K562 (cell line): Measurements from ENCODE around the gene DIP2C. TPM values are rescaled to one million over a fixed set of nuclear protein-coding genes. Genes with fewer than 3 reads are reported as not detected.
"Not testable (repeated sequence)": the region's sequence is repeated elsewhere in the genome, so short reads cannot be mapped to it uniquely, and the experiment has no call there.

Experiments
- ATAC-seq: fragments of 200-7000 bp; cut with Tn5 transposase; 3 replicates; pipeline ENCODE4 v1.9.1; 2020; ENCODE audit warnings: moderate library complexity
- BruUV-seq: library from RNA; stranded (reverse); fragments of 400-500 nt; replicated peaks from 2 replicates; lab custom pipeline; 2021; lab: Mats Ljungman, UMichigan
- CTCF ChIA-PET: fragments of 300-600 bp; formaldehyde crosslinking; extraction: SDS; loops from one replicate; lab custom pipeline; 2021; ENCODE audit warnings: low intra/inter-chr PET ratio; lab: Yijun Ruan, JAX
- POLR2A ChIA-PET: fragments of 300-600, 350-650 bp; sonication (Branson Sonifier 250); formaldehyde crosslinking; extraction: SDS; loops from one replicate; lab custom pipeline; 2021; ENCODE audit warnings: antibody characterized with exemption, inconsistent platforms; lab: Yijun Ruan, JAX
- DNase-seq, 4 experiments: peaks; one replicate each; pipeline versions ENCODE4 v3.0.0 to v3.0.0-alpha.2; 2011 to 2018; ENCODE audit warnings: low spot score in 3 of 4, mixed read lengths in 3 of 4; ENCODE audit errors: extremely low read depth in 1 of 4
- FAIRE-seq: peaks from 2 replicates; lab custom pipeline; 2011; peaks lifted over from hg19 to GRCh38; lab: Jason Lieb, UNC
- H2AFZ ChIP-seq: 2 replicates; pipeline ENCODE4 v1.6.0; 2011; ENCODE audit warnings: low read depth, low read length, control low read depth, inconsistent platforms
- H3K27ac ChIP-seq: fragments of 200-600 bp; 3 replicates; pipeline ENCODE4 v1.8.0; 2011; ENCODE audit warnings: low read depth, mild to moderate bottlenecking, control low read depth, inconsistent platforms, low read length, moderate library complexity, mixed read lengths; ENCODE audit errors: extremely low read depth
- H3K27me3 ChIP-seq, 2 experiments: fragments of 300-600 bp in 1 of 2; 2 replicates in 1 of 2; 3 replicates in 1 of 2; pipeline versions ENCODE4 v1.6.0 to v1.8.0; 2011; ENCODE audit warnings: inconsistent platforms in 2 of 2, low read length in 2 of 2, mild to moderate bottlenecking in 1 of 2, mixed read lengths in 1 of 2, moderate library complexity in 1 of 2; ENCODE audit not compliant: control insufficient read depth in 2 of 2, insufficient read depth in 2 of 2
- H3K36me3 ChIP-seq: fragments of 300-600 bp; 3 replicates; pipeline ENCODE4 v1.8.0; 2011; ENCODE audit warnings: mild to moderate bottlenecking, low read length, inconsistent platforms; ENCODE audit not compliant: control insufficient read depth, insufficient read depth
- H3K4me1 ChIP-seq, 2 experiments: fragments of 200-600 bp in 1 of 2; replicated peaks in 1 of 2; 2 replicates in 1 of 2; 3 replicates in 1 of 2; pipeline versions ENCODE4 v1.5.1 to v1.8.0; 2011; ENCODE audit warnings: inconsistent platforms in 2 of 2, low read length in 2 of 2, mild to moderate bottlenecking in 1 of 2, mixed read lengths in 1 of 2, moderate library complexity in 1 of 2; ENCODE audit not compliant: control insufficient read depth in 2 of 2, insufficient read depth in 2 of 2
- H3K4me2 ChIP-seq: 2 replicates; pipeline ENCODE4 v1.6.1; 2011; ENCODE audit warnings: low read length, control low read depth, inconsistent platforms, mixed read lengths; ENCODE audit not compliant: insufficient read depth
- H3K4me3 ChIP-seq: fragments of 200-600 bp; sonication (generic), shearing (Covaris generic); 2 replicates; pipeline ENCODE4 v1.5.1; 2016; ENCODE audit warnings: control low read depth, inconsistent platforms
- H3K79me2 ChIP-seq: fragments of 200-600 bp; 3 replicates; pipeline ENCODE4 v1.8.0; 2011; ENCODE audit warnings: low read length, inconsistent platforms; ENCODE audit not compliant: control insufficient read depth, insufficient read depth
- H3K9ac ChIP-seq, 2 experiments: 2 replicates each; pipeline versions ENCODE4 v1.6.0 to v1.6.1; 2011; ENCODE audit warnings: low read depth in 2 of 2, low read length in 2 of 2, control low read depth in 1 of 2, inconsistent platforms in 1 of 2, mild to moderate bottlenecking in 1 of 2, mixed read lengths in 1 of 2; ENCODE audit not compliant: insufficient read depth in 1 of 2
- H3K9me1 ChIP-seq: one replicate; pipeline ENCODE4 v1.6.0; 2011; ENCODE audit warnings: inconsistent platforms, mild to moderate bottlenecking, low read length, moderate library complexity; ENCODE audit not compliant: control insufficient read depth, insufficient read depth
- H3K9me3 ChIP-seq: replicated peaks from 2 replicates; pipeline ENCODE4 v1.5.1; 2011; ENCODE audit warnings: low read depth, low read length, inconsistent platforms; ENCODE audit not compliant: control insufficient read depth, insufficient read depth
- H4K20me1 ChIP-seq: replicated peaks from 2 replicates; pipeline ENCODE4 v1.6.1; 2011; ENCODE audit warnings: low read length, inconsistent platforms, mixed read lengths; ENCODE audit not compliant: control insufficient read depth, insufficient read depth
- DACH1 ChIP-seq: fragments of 450-650 bp; IDR thresholded peaks from 2 replicates; pipeline ENCODE4 v1.6.1; 2018; ENCODE audit not compliant: partially characterized antibody
- WGBS: fragments of 100-300 bp; shearing (Covaris generic); methylation state at CpG from one replicate; pipeline ENCODE4 v1.1.6; 2016; ENCODE audit warnings: low coverage, mixed read lengths; ENCODE audit not compliant: insufficient coverage; ENCODE audit errors: missing lambda C conversion rate; 5-methylcytosine and 5-hydroxymethylcytosine counted together
- in situ Hi-C: fragments of 300-500 bp; cut with MboI; formaldehyde crosslinking; loops from 4 replicates; pipeline ENCODE4 v1.15.0; 2018; ENCODE audit warnings: inconsistent platforms, mixed read lengths
- intact Hi-C: fragments of 100-400 bp; cut with micrococcal nuclease; formaldehyde crosslinking; loops from 2 replicates; pipeline ENCODE4 v1.14.2; 2022
- polyA plus RNA-seq, 8 experiments: library from polyadenylated mRNA; depleted of rRNA in 4 of 8; stranded (reverse) in 5 of 8; unstranded in 3 of 8; fragments of >200 nt; fragmentation: Nextera tagmentation in 2 of 8; fragmentation: Illumina TruSeq in 1 of 8; extraction: Ambion mirVana in 2 of 8; extraction: Trizol in 1 of 8; gene quantifications; 2 replicates each; pipeline versions ENCODE4 v1.2.1 to v1.2.3, GENCODE V29; 2011 to 2014; ENCODE audit warnings: inconsistent platforms in 1 of 8, missing spikeins in 1 of 8
- total RNA-seq, 7 experiments: library from RNA; depleted of rRNA in 6 of 7; stranded (reverse); fragments of >200 nt in 6 of 7; fragmentation: Illumina TruSeq in 2 of 7; extraction: Trizol in 2 of 7; gene quantifications; 2 replicates each; pipeline versions ENCODE4 v1.2.1 to v1.2.3, GENCODE V29; 2011 to 2021; ENCODE audit warnings: low replicate concordance in 1 of 7

The DIP2C gene
- total and polyA plus RNA-seq, 9 of the 15 experiments (the other 6 are each of a cell fraction or from before 2014, with no cell fraction given), result 0.01 TPM; not detected in 8

- CTCF ChIA-PET, ATAC-seq, H3K9me1 ChIP-seq, H3K79me2 ChIP-seq, H3K4me3 ChIP-seq, FAIRE-seq, H2AFZ ChIP-seq, DNase-seq, H3K36me3 ChIP-seq, intact Hi-C loops, BruUV-seq, H3K4me2 ChIP-seq, H3K9me3 ChIP-seq, H4K20me1 ChIP-seq, in situ Hi-C loops, H3K9ac ChIP-seq, POLR2A ChIA-PET, H3K4me1 ChIP-seq, H3K27ac ChIP-seq: not testable (repeated sequence)
- peaks cover 46 to 83% of the 10 kb centered on the region in 2 experiments for H3K27me3 ChIP-seq
- WGBS, result 10% methylated on average over 8 of the region's 10 CpGs
Measured at GRCh38 chr10:596131-596530, 93.3 kb downstream of the DIP2C start.

- Histone ChIP-seq H3K27ac (no peak overlapping the region), H2AFZ (no peak overlapping the region), H3K36me3 (no peaks in the 10 kb centered on the region), H4K20me1 (no peaks in the 10 kb centered on the region), H3K9me1 (no peaks in the 10 kb centered on the region), H3K9me3 (no peaks in the 10 kb centered on the region), H3K79me2 (no peaks in the 10 kb centered on the region), H3K27me3 (peaks cover 44 to 85% of the 10 kb centered on the region in 2 experiments), H3K4me3 (no peak overlapping the region), H3K4me2 (no peak overlapping the region), H3K9ac (no peak overlapping the region), H3K4me1 (no peaks in the 10 kb centered on the region; a peak in 1 of 5 replicates)
- no TSS peak for BruUV-seq
- ChIA-PET CTCF (no interaction called here), POLR2A (interaction anchor here (0.6 kb wide), 1 partner anchor 22 kb away, joined by 3 read pairs; no protein-coding TSS in a partner anchor)
- FAIRE-seq, result no peak
- WGBS, result 4% methylated on average over 12 of the region's 12 CpGs
- intact Hi-C loops (no loop called here), in situ Hi-C loops (no loop called here)
- DNase-seq, result no peak
- no peak for ATAC-seq
- no peak for TF ChIP-seq DACH1
Measured at GRCh38 chr10:595473-595872, 94.0 kb downstream of the DIP2C start.
